Mucosa of descending colon (tissue), 3 donors: ENCODE measurements around the gene TNS1. TPM values are rescaled to one million over a fixed set of nuclear protein-coding genes. Genes with fewer than 3 reads are reported as not detected.

Experiments used
- ATAC-seq: fragments of 200-7000 bp; cut with Tn5 transposase; one replicate; pipeline ENCODE4 v1.9.1; 2020; ENCODE audit warnings: mild to moderate bottlenecking, moderate library complexity
- DNase-seq, 3 donors: peaks; one replicate each; pipeline ENCODE4 v3.0.0-alpha.2; 2020
- H3K36me3 ChIP-seq: fragments of 200-600 bp; one replicate; pipeline ENCODE4 v1.8.0; 2021; ENCODE audit warnings: low read depth, mild to moderate bottlenecking
- H3K4me1 ChIP-seq: fragments of 200-600 bp; one replicate; pipeline ENCODE4 v1.8.0; 2021; ENCODE audit warnings: low read depth, mild to moderate bottlenecking
- H3K4me3 ChIP-seq: fragments of 200-600 bp; one replicate; pipeline ENCODE4 v1.8.0; 2021; ENCODE audit warnings: mild to moderate bottlenecking
- H3K9me3 ChIP-seq: fragments of 200-600 bp; one replicate; pipeline ENCODE4 v1.8.0; 2021; ENCODE audit warnings: mild to moderate bottlenecking
- intact Hi-C, 2 donors: fragments of 100-400 bp; cut with DNase I in 1 of 2; cut with micrococcal nuclease in 1 of 2; formaldehyde crosslinking; loops; one replicate each; pipeline versions ENCODE4 v1.11.0 to v1.11.1; 2022; cut with DNase I, micrococcal nuclease
- total RNA-seq, 3 donors: library from RNA; stranded (reverse); fragmentation: NEBNext Ultra II Directional in 2 of 3; extraction: Animal tissue kit (Norgen Biotek cat#: 25700) in 2 of 3; gene quantifications; one replicate each; pipeline versions ENCODE4 v1.2.1 to v1.2.4, GENCODE V29; 2021 to 2023
- TF ChIP-seq, protein P1 (sequence below): fragments of 200-600 bp; IDR thresholded peaks from one replicate; pipeline ENCODE4 v1.8.0; 2022; ENCODE audit warnings: antibody characterized with exemption, mild to moderate bottlenecking
- donor health status: DM: no; HTN: no; CAD: no; lungs with moderate emphysema.
- donor health status: DM: no; HTN: no; CAD: no.
- donor health status: DM: no; HTN: yes; CAD: no.

The TNS1 gene
- total RNA-seq, 3 donors from 2014 or later, result 43.8 to 1,458 (median 121) TPM

DNA sequence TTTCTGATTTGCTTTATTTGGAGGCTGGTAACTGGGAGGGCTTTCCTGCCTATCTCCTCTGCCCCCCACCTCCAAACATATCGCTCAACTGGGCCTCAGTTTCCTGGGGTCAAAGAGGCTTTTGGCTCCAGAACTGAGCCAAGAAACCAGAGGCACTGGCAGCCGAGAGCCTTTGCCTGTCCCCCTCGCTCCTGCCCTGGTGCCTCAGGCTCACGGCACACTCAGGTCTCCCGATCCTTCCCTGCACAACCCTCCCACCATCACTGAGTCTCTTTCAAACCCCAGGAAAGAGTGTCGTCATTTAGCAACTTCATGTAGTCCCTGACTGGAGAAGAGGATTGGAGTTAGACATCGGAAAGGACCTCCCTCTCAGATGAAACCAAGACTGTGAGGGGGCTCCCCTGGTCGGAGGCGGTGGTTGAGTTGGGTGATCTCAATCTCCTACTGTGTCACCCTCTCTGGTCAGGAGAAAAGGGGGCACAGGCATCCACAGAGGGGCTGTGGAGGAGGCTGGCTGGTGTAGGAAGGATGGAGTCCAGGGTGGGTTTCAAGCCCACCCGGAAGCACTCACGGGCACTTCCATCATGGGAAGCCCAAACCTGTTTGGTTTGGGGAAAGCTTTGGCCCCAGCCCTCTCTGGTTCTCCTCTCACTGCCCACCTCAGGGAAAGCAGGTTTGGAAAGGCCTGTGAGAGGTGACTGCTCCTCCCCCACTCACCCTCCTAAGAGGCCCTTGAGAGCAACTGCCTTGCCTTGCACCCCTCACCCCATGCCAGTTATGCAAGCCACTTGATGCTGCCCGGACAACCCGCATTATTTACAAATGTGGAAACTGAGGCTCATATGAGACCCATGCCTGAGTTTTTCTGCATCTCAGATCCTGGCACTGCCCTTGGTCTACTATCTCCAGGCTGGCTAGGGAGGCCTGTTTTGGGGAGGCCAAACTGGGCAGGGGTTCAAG is 62.3 kb downstream of the TNS1 start:
- DNase-seq (peak in 1 of 3 donors; percentile 14), ATAC-seq (no peak)
- TF ChIP-seq, protein P1, sequence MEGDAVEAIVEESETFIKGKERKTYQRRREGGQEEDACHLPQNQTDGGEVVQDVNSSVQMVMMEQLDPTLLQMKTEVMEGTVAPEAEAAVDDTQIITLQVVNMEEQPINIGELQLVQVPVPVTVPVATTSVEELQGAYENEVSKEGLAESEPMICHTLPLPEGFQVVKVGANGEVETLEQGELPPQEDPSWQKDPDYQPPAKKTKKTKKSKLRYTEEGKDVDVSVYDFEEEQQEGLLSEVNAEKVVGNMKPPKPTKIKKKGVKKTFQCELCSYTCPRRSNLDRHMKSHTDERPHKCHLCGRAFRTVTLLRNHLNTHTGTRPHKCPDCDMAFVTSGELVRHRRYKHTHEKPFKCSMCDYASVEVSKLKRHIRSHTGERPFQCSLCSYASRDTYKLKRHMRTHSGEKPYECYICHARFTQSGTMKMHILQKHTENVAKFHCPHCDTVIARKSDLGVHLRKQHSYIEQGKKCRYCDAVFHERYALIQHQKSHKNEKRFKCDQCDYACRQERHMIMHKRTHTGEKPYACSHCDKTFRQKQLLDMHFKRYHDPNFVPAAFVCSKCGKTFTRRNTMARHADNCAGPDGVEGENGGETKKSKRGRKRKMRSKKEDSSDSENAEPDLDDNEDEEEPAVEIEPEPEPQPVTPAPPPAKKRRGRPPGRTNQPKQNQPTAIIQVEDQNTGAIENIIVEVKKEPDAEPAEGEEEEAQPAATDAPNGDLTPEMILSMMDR, result no peak
- H3K36me3 ChIP-seq, result no peaks in the 10 kb centered on the region
- peaks cover 2% of the 10 kb centered on the region for H3K4me1 ChIP-seq
- no peak overlapping the region for H3K4me3 ChIP-seq
- no peaks in the 10 kb centered on the region for H3K9me3 ChIP-seq
- intact Hi-C loops, result no loop called here

DNA sequence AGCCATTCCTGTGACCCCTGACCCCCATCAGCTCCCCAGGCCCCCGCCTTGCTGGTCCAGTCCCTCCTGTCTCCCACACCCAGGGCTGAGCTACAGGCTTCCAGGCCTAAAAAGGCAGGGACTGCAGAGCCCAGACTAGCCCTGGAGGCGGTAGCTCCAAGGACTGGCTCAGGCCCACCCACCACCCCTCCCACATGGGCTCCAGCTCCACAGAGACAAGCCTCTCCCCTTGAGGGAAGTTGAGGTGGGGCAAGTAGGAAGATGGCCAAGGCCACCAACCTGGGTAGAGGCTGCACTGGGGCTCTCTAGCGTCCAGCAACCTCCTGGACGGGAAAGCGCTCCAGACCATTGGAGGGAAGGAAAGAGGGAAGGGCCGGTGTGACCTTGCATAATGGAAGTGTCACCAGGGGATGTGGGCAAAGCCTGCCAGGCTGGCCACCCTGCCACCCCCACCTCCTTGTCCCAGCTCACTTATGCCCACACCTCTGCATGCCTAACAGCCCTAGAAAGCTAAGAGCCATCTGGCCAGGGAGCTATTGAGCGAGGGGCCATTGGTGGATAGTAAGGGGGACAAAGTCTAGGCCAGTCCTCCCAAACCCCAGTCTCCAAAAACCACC is 63.1 kb downstream of the TNS1 start:
- Histone ChIP-seq H3K4me3 (no peak overlapping the region), H3K36me3 (no peaks in the 10 kb centered on the region), H3K4me1 (peaks cover 2% of the 10 kb centered on the region), H3K9me3 (no peaks in the 10 kb centered on the region)
- DNase-seq, result peak in 1 of 3 donors; percentile 27
- ATAC-seq, result no peak
- TF ChIP-seq, protein P1, result no peak
- intact Hi-C loops, result no loop called here

DNA sequence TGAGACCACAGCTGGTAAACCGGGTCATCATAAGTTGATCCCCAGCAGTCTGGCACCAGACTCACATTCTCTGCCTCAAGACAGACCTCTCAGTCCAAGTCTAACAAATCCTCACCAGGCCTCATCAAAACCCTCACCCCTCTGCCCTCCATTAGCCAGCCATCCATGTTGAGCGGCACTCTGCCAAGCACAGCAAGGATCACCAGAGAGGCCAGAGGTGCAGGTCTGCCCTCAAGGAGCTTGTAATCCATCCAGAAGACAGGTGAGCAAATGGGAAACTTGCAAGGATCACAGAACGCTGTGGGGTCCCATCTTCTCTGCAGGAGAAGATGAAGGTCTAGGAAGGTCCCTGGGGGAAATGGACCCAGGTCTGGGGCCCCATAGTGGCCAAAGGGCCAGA is 63.6 kb downstream of the TNS1 start:
- ATAC-seq (no peak), DNase-seq (peak in 1 of 3 donors; percentile 12)
- TF ChIP-seq, protein P1, result no peak
- no peak overlapping the region for H3K4me3 ChIP-seq
- H3K4me1 ChIP-seq, result peaks cover 4% of the 10 kb centered on the region
- no peaks in the 10 kb centered on the region for H3K36me3 ChIP-seq
- intact Hi-C loops, result no loop called here
- H3K9me3 ChIP-seq, result no peaks in the 10 kb centered on the region

DNA sequence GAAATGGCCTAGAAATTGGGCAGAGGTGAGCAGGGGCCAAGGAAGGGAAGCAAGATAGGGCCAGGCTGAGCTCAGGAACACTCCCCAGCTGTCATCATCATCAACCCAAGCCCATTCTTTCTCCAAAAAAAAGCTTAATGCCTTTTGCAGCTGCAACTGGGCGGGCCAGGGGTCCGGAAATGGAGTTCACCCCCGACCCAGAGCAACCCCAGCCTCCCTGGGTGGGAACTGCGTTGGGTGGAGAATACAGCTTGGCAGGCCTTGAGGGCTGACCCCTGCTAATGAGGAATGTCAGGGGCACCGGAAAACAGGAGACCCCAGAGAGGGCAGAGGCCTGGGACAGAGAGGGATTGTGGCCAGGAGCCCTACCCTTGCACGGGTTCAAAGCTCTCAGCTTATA is 64.8 kb downstream of the TNS1 start:
- intact Hi-C loops, result no loop called here
- TF ChIP-seq, protein P1, result no peak
- H3K4me1 ChIP-seq, result peaks cover 12% of the 10 kb centered on the region

DNA sequence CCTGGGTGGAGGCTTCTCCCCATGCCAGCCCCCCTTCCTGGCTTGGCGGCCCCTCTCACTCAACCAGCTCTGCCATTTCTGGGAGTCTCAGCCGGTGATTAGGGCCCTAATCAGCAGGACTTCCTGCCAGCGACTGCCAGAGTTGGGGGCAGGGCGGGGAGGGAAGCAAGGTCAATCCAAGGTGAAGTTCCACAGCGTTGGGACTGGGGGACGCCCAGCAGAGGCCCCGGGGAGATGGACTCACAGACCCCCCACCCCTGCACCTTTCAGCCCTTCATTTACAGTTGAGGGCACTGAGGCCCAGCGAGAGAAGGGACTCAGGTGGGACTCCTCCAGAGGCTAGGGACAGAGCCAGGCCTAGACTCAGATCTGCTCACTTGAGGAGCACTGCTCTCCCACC is 65.3 kb downstream of the TNS1 start:
- Histone ChIP-seq H3K36me3 (no peaks in the 10 kb centered on the region), H3K9me3 (no peaks in the 10 kb centered on the region), H3K4me1 (peaks cover 12% of the 10 kb centered on the region), H3K4me3 (no peak overlapping the region)
- DNase-seq (peak in 1 of 3 donors; percentile 34), ATAC-seq (no peak)
- TF ChIP-seq, protein P1, result no peak
- intact Hi-C loops, result no loop called here

More for the DNA sequence above, 64.8 kb downstream of the TNS1 start:
- no peak for ATAC-seq
- H3K4me3 ChIP-seq, result no peak overlapping the region
- peak in 1 of 3 donors; percentile 7 for DNase-seq
- H3K9me3 ChIP-seq, result no peaks in the 10 kb centered on the region
- no peaks in the 10 kb centered on the region for H3K36me3 ChIP-seq
